ENCODE data around the gene ADAMTS5. TPM values are rescaled to one million over a fixed set of nuclear protein-coding genes. Genes with fewer than 3 reads are reported as not detected.

ADAMTS5 gene
- total and polyA plus RNA-seq, 2 donors (not counting 3 experiments of a cell fraction or from before 2014, with no cell fraction given), result not detected

DNA sequence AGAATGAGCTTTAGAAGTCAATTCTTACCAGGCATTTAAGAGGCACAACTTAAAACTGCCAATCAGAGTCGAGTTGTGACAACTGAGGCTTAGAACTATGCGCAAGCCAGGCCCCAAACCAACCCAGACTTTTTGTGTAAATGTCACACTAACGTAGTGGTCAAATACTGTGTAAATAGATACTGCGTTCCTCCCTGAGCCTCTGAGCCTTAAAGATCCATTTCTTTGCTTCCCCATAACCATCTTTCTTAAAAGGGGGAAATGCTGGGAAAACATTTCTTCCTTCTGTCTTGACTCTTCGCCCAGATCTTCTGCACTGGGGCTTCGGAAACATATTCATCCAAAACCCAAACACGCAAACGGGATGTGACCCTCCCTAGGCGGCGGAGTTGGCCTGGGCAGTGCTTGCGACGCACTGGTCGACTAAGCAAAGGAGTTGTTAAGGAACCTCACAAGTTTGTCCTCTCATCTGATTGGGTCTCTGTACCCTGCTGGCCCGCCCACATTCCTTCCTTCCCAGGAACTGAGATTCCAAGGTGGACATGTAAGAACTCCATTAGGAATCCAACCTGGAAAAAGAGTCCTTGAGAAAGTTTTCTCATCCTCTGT, 2.6 kb downstream of the ADAMTS5 start:
- no peaks in the 10 kb centered on the region for H3K9me3 ChIP-seq (replicated peaks; ENCODE audit: control insufficient read depth, insufficient read depth, low read length)
- H4K20me1 ChIP-seq (replicated peaks; ENCODE audit: control insufficient read depth, extremely low read depth, insufficient read depth, low read length), result no peaks in the 10 kb centered on the region
- no peak overlapping the region for H3K4me2 ChIP-seq (ENCODE audit: insufficient read depth, low read length)
- no peak overlapping the region for H2AFZ ChIP-seq (ENCODE audit: low read depth, low read length)
- no peak overlapping the region for H3K9ac ChIP-seq (replicated peaks; ENCODE audit: extremely low read depth, insufficient read depth, low read length)
- H3K27me3 ChIP-seq (ENCODE audit: control insufficient read depth in 2 of 2, insufficient read depth in 2 of 2, low read length in 2 of 2), result peaks cover 23 to 44% of the 10 kb centered on the region in 2 experiments
- CTCF ChIA-PET, result no interaction called here
- intact Hi-C loops (cut with micrococcal nuclease) (no loop called here), dilution Hi-C loops (cut with MboI; ENCODE audit: extremely low pct_ligation_motif_present, low sequenced_read_pairs) (no loop called here)
- H3K27ac ChIP-seq (ENCODE audit: insufficient read depth, low read depth, low read length), result no peak overlapping the region
- TF ChIP-seq POLR2A (IDR thresholded peaks at IDR 0.05; ENCODE audit: low read depth, low read length) (no peak), MYC (IDR thresholded peaks at IDR 0.05; ENCODE audit: low read depth, low read length) (no peak), POLR2AphosphoS5 (IDR thresholded peaks at IDR 0.05; ENCODE audit: insufficient read depth, low read depth, low read length) (no peak)
- TF ChIP-seq, protein P1, sequence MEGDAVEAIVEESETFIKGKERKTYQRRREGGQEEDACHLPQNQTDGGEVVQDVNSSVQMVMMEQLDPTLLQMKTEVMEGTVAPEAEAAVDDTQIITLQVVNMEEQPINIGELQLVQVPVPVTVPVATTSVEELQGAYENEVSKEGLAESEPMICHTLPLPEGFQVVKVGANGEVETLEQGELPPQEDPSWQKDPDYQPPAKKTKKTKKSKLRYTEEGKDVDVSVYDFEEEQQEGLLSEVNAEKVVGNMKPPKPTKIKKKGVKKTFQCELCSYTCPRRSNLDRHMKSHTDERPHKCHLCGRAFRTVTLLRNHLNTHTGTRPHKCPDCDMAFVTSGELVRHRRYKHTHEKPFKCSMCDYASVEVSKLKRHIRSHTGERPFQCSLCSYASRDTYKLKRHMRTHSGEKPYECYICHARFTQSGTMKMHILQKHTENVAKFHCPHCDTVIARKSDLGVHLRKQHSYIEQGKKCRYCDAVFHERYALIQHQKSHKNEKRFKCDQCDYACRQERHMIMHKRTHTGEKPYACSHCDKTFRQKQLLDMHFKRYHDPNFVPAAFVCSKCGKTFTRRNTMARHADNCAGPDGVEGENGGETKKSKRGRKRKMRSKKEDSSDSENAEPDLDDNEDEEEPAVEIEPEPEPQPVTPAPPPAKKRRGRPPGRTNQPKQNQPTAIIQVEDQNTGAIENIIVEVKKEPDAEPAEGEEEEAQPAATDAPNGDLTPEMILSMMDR (IDR thresholded peaks at IDR 0.05; ENCODE audit: extremely low read depth in 1 of 2, insufficient read depth in 1 of 2, low read depth in 1 of 2, low read length in 2 of 2), result no peak
- H3K79me2 ChIP-seq (ENCODE audit: control insufficient read depth, insufficient read depth, low read length), result no peaks in the 10 kb centered on the region
- FAIRE-seq (no peak), DNase-seq (ENCODE audit: low read depth, low spot score) (no peak)
- BruUV-seq (replicated peaks), result no TSS peak
- no peaks in the 10 kb centered on the region for H3K36me3 ChIP-seq (ENCODE audit: control insufficient read depth in 2 of 2, extremely low read depth in 1 of 2, insufficient read depth in 2 of 2, low read length in 2 of 2)
- H3K4me1 ChIP-seq (ENCODE audit: control insufficient read depth, extremely low read depth, insufficient read depth, low read length), result peaks cover 14% of the 10 kb centered on the region
- H3K4me3 ChIP-seq (replicated peaks in 1 of 3; ENCODE audit: insufficient read depth in 1 of 3, low read depth in 1 of 3, low read length in 3 of 3), result no peak overlapping the region
- H3K9me1 ChIP-seq (replicated peaks; ENCODE audit: control insufficient read depth, extremely low read depth, insufficient read depth, low read length), result no peaks in the 10 kb centered on the region
- POLR2A ChIA-PET, result no interaction called here

DNA sequence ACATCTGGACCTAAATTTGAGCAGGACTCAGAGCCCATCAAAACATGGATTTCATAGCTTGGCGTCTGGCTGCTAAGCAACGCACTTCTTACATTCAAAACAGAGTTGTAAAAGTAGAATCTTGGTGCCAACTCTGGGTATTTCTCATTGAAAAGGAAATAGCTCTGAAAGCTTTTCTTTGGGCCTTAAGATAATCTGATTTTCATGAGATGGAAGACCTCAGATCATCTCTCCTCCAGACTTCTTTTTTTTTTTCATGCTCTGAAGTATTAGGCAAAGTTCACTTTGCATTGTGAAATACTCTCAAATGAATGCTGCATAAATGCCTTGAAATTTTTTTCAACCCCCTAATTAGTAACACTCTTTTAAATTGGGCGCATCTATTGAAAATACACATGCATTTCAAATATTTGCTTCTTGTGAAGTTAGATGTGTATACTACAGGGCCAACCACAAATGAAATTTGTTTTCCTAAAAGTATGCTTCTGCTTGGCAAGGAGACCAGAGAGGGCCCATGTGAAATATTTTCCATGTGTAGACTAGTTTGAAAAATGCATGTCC, 4.2 kb downstream of the ADAMTS5 start:
- DNase-seq (ENCODE audit: low read depth, low spot score), result no peak
- dilution Hi-C loops (cut with MboI; ENCODE audit: extremely low pct_ligation_motif_present, low sequenced_read_pairs) (no loop called here), intact Hi-C loops (cut with micrococcal nuclease) (no loop called here)
- TF ChIP-seq FOS (IDR thresholded peaks at IDR 0.05; ENCODE audit: borderline replicate concordance, insufficient read depth, low read length) (no peak), GATA2 (IDR thresholded peaks at IDR 0.05; ENCODE audit: insufficient read depth, insufficient read length, low read depth, low read length) (no peak), POLR2A (IDR thresholded peaks at IDR 0.05; ENCODE audit: low read depth, low read length) (no peak), POLR2AphosphoS5 (IDR thresholded peaks at IDR 0.05; ENCODE audit: insufficient read depth, low read depth, low read length) (no peak), EZH2 (IDR thresholded peaks at IDR 0.05; ENCODE audit: borderline replicate concordance, low read depth, low read length, severe bottlenecking) (no peak), MYC (IDR thresholded peaks at IDR 0.05; ENCODE audit: low read depth, low read length) (no peak), JUN (IDR thresholded peaks at IDR 0.05; ENCODE audit: borderline replicate concordance, insufficient read depth, insufficient read length, low read depth) (no peak)
- TF ChIP-seq, protein P1 (IDR thresholded peaks at IDR 0.05; ENCODE audit: extremely low read depth in 1 of 2, insufficient read depth in 1 of 2, low read depth in 1 of 2, low read length in 2 of 2), result no peak
- TF ChIP-seq, protein P2, sequence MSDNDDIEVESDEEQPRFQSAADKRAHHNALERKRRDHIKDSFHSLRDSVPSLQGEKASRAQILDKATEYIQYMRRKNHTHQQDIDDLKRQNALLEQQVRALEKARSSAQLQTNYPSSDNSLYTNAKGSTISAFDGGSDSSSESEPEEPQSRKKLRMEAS (IDR thresholded peaks at IDR 0.05; ENCODE audit: insufficient read depth, insufficient read length), result no peak
- H3K9me1 ChIP-seq (replicated peaks; ENCODE audit: control insufficient read depth, extremely low read depth, insufficient read depth, low read length), result no peaks in the 10 kb centered on the region
- H3K79me2 ChIP-seq (ENCODE audit: control insufficient read depth, insufficient read depth, low read length), result no peaks in the 10 kb centered on the region
- FAIRE-seq, result no peak
- H3K4me3 ChIP-seq (replicated peaks in 1 of 3; ENCODE audit: insufficient read depth in 1 of 3, low read depth in 1 of 3, low read length in 3 of 3), result no peak overlapping the region
- BruUV-seq (replicated peaks), result no TSS peak
- H3K36me3 ChIP-seq (ENCODE audit: control insufficient read depth in 2 of 2, extremely low read depth in 1 of 2, insufficient read depth in 2 of 2, low read length in 2 of 2), result no peaks in the 10 kb centered on the region
- no peak overlapping the region for H3K9ac ChIP-seq (replicated peaks; ENCODE audit: extremely low read depth, insufficient read depth, low read length)
- no peak overlapping the region for H3K27ac ChIP-seq (ENCODE audit: insufficient read depth, low read depth, low read length)
- no peak overlapping the region for H2AFZ ChIP-seq (ENCODE audit: low read depth, low read length)
- H3K9me3 ChIP-seq (replicated peaks; ENCODE audit: control insufficient read depth, insufficient read depth, low read length), result no peaks in the 10 kb centered on the region
- peaks cover 15 to 32% of the 10 kb centered on the region in 2 experiments for H3K27me3 ChIP-seq (ENCODE audit: control insufficient read depth in 2 of 2, insufficient read depth in 2 of 2, low read length in 2 of 2)
- H4K20me1 ChIP-seq (replicated peaks; ENCODE audit: control insufficient read depth, extremely low read depth, insufficient read depth, low read length), result no peaks in the 10 kb centered on the region
- H3K4me2 ChIP-seq (ENCODE audit: insufficient read depth, low read length), result no peak overlapping the region
- CTCF ChIA-PET, result interaction anchor here (1.7 kb wide), 1 partner anchor 1782 kb away, joined by 5 read pairs; no protein-coding TSS in a partner anchor
- POLR2A ChIA-PET, result no interaction called here
- H3K4me1 ChIP-seq (ENCODE audit: control insufficient read depth, extremely low read depth, insufficient read depth, low read length), result peaks cover 13% of the 10 kb centered on the region
